A549 (cell line): Measurements from ENCODE around the gene ZNF407. TPM values are rescaled to one million over a fixed set of nuclear protein-coding genes. Genes with fewer than 3 reads are reported as not detected.

Experiments used
- ATAC-seq, 2 experiments: fragments of 200-7000 bp in 1 of 2; fragments of >200 bp in 1 of 2; cut with Nextera tagmentation in 1 of 2; cut with Tn5 transposase in 1 of 2; 3 replicates each; pipeline versions ENCODE4 v1.8.0 to v1.9.1; 2018 to 2020; ENCODE audit warnings: mild to moderate bottlenecking in 1 of 2, moderate library complexity in 1 of 2
- CTCF ChIA-PET: fragments of 300-600 bp; sonication (Branson Sonifier 250); formaldehyde crosslinking; extraction: SDS; loops from one replicate; lab custom pipeline; 2021; ENCODE audit warnings: antibody characterized with exemption, inconsistent platforms; lab: Yijun Ruan, JAX
- POLR2A ChIA-PET: fragments of 350-600 bp; formaldehyde crosslinking; extraction: SDS; loops from one replicate; lab custom pipeline; 2021; ENCODE audit warnings: antibody characterized with exemption, inconsistent platforms; lab: Yijun Ruan, JAX
- DNase-seq, 2 experiments: peaks; one replicate each; pipeline versions ENCODE4 v3.0.0 to v3.0.0-alpha.2; 2011 to 2016; ENCODE audit warnings: low read depth in 1 of 2, low spot score in 1 of 2
- FAIRE-seq: peaks from 2 replicates; lab custom pipeline; 2011; peaks lifted over from hg19 to GRCh38; lab: Jason Lieb, UNC
- H3K27ac ChIP-seq, 2 experiments: fragments of >200 bp; sonication (Bioruptor Twin); formaldehyde crosslinking; 3 replicates each; pipeline ENCODE4 v1.5.1; 2016 to 2017
- H3K4me1 ChIP-seq: fragments of >200 bp; sonication (Bioruptor Twin); formaldehyde crosslinking; 3 replicates; pipeline ENCODE4 v1.6.1; 2016
- H3K4me2 ChIP-seq: fragments of >200 bp; sonication (Bioruptor Twin); formaldehyde crosslinking; 3 replicates; pipeline ENCODE4 v1.6.1; 2016
- H3K4me3 ChIP-seq: fragments of >200 bp; sonication (Bioruptor Twin); formaldehyde crosslinking; 3 replicates; pipeline ENCODE4 v1.5.1; 2016
- H3K9me3 ChIP-seq: fragments of >200 bp; sonication (Bioruptor Twin); formaldehyde crosslinking; 3 replicates; pipeline ENCODE4 v1.6.1; 2016
- CBX2 ChIP-seq: fragments of 200-600 bp; sonication (generic); IDR thresholded peaks from 2 replicates; pipeline ENCODE4 v1.6.1; 2016; ENCODE audit warnings: low read depth, mild to moderate bottlenecking, borderline replicate concordance
- CHD4 ChIP-seq: fragments of 200-600 bp; sonication (generic); IDR thresholded peaks from 2 replicates; pipeline ENCODE4 v1.6.1; 2016; ENCODE audit warnings: antibody characterized with exemption, mild to moderate bottlenecking, borderline replicate concordance
- E2F6 ChIP-seq: IDR thresholded peaks from 2 replicates; pipeline ENCODE4 v1.6.1; 2012; ENCODE audit warnings: low read depth, borderline replicate concordance
- EHMT2 ChIP-seq: fragments of 200-600 bp; sonication (generic); IDR thresholded peaks from 2 replicates; pipeline ENCODE4 v1.6.1; 2016; ENCODE audit warnings: antibody characterized with exemption, low read depth, mild to moderate bottlenecking, moderate library complexity
- FOXS1 ChIP-seq: fragments of 250-450 bp; sonication (Bioruptor Pico); IDR thresholded peaks from 2 replicates; pipeline ENCODE4 v1.5.0; 2020; ENCODE audit warnings: mild to moderate bottlenecking, moderate library complexity
- GATA3 ChIP-seq: IDR thresholded peaks from 2 replicates; pipeline ENCODE4 v1.6.1; 2012; ENCODE audit warnings: borderline replicate concordance
- HDAC2 ChIP-seq: fragments of 200-600 bp; sonication (generic); IDR thresholded peaks from 2 replicates; pipeline ENCODE4 v1.6.1; 2016
- HMGXB4 ChIP-seq: fragments of 250-450 bp; sonication (Bioruptor Pico); IDR thresholded peaks from 2 replicates; pipeline ENCODE4 v1.5.0; 2021; ENCODE audit warnings: mild to moderate bottlenecking, moderate library complexity, borderline replicate concordance
- JUNB ChIP-seq: fragments of >200 bp; sonication (Bioruptor Twin); formaldehyde crosslinking; IDR thresholded peaks from 2 replicates; pipeline ENCODE4 v1.6.1; 2016
- NFE2L2 ChIP-seq: fragments of 150-350 bp; conservative IDR thresholded peaks from 2 replicates; pipeline ENCODE4 v1.6.1; 2014; ENCODE audit warnings: low read length
- NPAS2 ChIP-seq: fragments of 250-450 bp; sonication (Bioruptor Pico); IDR thresholded peaks from 2 replicates; pipeline ENCODE4 v1.8.0; 2022; ENCODE audit warnings: mild to moderate bottlenecking, moderate library complexity, borderline replicate concordance
- RARB ChIP-seq: fragments of 250-450 bp; sonication (Bioruptor Pico); IDR thresholded peaks from 2 replicates; pipeline ENCODE4 v1.8.0; 2021; ENCODE audit warnings: mild to moderate bottlenecking, moderate library complexity
- RCOR1 ChIP-seq: fragments of 150-350 bp; IDR thresholded peaks from 2 replicates; pipeline ENCODE4 v1.6.1; 2014; ENCODE audit warnings: antibody characterized with exemption, low read length, low read depth
- RFX5 ChIP-seq: fragments of 450-650 bp; IDR thresholded peaks from 2 replicates; pipeline ENCODE4 v1.7.1; 2014; ENCODE audit warnings: antibody characterized with exemption, mild to moderate bottlenecking, moderate library complexity
- TFCP2L1 ChIP-seq: fragments of 250-450 bp; sonication (Bioruptor Pico); IDR thresholded peaks from 2 replicates; pipeline ENCODE4 v1.5.0; 2021; ENCODE audit warnings: mild to moderate bottlenecking
- TP53 ChIP-seq: fragments of 250-450 bp; sonication (Bioruptor Pico); IDR thresholded peaks from 2 replicates; pipeline ENCODE4 v1.5.0; 2021; ENCODE audit warnings: mild to moderate bottlenecking, moderate library complexity
- WGBS: methylation state at CpG from one replicate; pipeline ENCODE4 v1.1.6; 2017; ENCODE audit errors: missing lambda C conversion rate; 5-methylcytosine and 5-hydroxymethylcytosine counted together
- polyA plus RNA-seq, 4 experiments: library from polyadenylated mRNA; depleted of rRNA in 3 of 4; stranded (reverse); fragments of >200 nt; fragmentation: RNase III in 1 of 4; extraction: RNeasy Plus Mini Kit Qiagen cat#74134 plus additional on column Dnase treatment in 1 of 4; gene quantifications; 2 replicates in 3 of 4; 3 replicates in 1 of 4; pipeline ENCODE4 v1.2.3, GENCODE V29; 2011 to 2017

Gene ZNF407
- polyA plus RNA-seq, 2 of the 4 experiments (the other 2 are of a cell fraction) = 2.5 to 3.0 TPM

GRCh38 chr18:74921057-74921820, 323.6 kb downstream of the ZNF407 start:
- TF ChIP-seq RFX5 (no peak), NPAS2 (CRISPR knock-in tag) (no peak), CBX2 (no peak), CHD4 (no peak)
- WGBS = 94% methylated on average over 13 of the region's 13 CpGs
- ATAC-seq (no peak), DNase-seq (no peak), FAIRE-seq (no peak)
- Histone ChIP-seq H3K4me1 (no peaks in the 10 kb centered on the region), H3K9me3 (no peaks in the 10 kb centered on the region), H3K4me3 (no peak overlapping the region), H3K27ac (no peak overlapping the region), H3K4me2 (no peak overlapping the region)
- CTCF ChIA-PET = no interaction called here
- POLR2A ChIA-PET = no interaction called here

GRCh38 chr18:74926051-74926450, 328.4 kb downstream of the ZNF407 start:
- H3K27ac ChIP-seq = no peak overlapping the region
- H3K4me2 ChIP-seq = no peak overlapping the region
- CTCF ChIA-PET = no interaction called here
- POLR2A ChIA-PET = no interaction called here
- no peak overlapping the region for H3K4me3 ChIP-seq
- no peak for TF ChIP-seq TP53 (CRISPR knock-in tag)
- no peak for TF ChIP-seq FOXS1 (CRISPR knock-in tag)
- TF ChIP-seq JUNB = no peak
- no peak for TF ChIP-seq GATA3
- TF ChIP-seq E2F6 = no peak
- TF ChIP-seq CBX2 = no peak
- TF ChIP-seq RARB (CRISPR knock-in tag) = no peak
- FAIRE-seq (no peak), DNase-seq (no peak), ATAC-seq (no peak)
- no peaks in the 10 kb centered on the region for H3K4me1 ChIP-seq
- WGBS = 86% methylated on average over 2 of the region's 2 CpGs
- no peaks in the 10 kb centered on the region for H3K9me3 ChIP-seq

GRCh38 chr18:74928194-74928968, 330.7 kb downstream of the ZNF407 start:
- no peak for FAIRE-seq
- Histone ChIP-seq H3K9me3 (no peaks in the 10 kb centered on the region), H3K27ac (no peak overlapping the region), H3K4me1 (no peaks in the 10 kb centered on the region), H3K4me3 (no peak overlapping the region), H3K4me2 (no peak overlapping the region)
- WGBS = 88% methylated on average over 4 of the region's 4 CpGs
- POLR2A ChIA-PET = no interaction called here
- no peak for ATAC-seq
- CTCF ChIA-PET = no interaction called here
- TF ChIP-seq HDAC2 = no peak
- no peak for TF ChIP-seq TFCP2L1 (CRISPR knock-in tag)
- no peak for DNase-seq

GRCh38 chr18:74929110-74929509, 331.4 kb downstream of the ZNF407 start:
- Histone ChIP-seq H3K27ac (no peak overlapping the region), H3K4me1 (no peaks in the 10 kb centered on the region), H3K9me3 (no peaks in the 10 kb centered on the region), H3K4me3 (no peak overlapping the region), H3K4me2 (no peak overlapping the region)
- no peak for DNase-seq
- ATAC-seq = no peak
- 84% methylated on average over 11 of the region's 11 CpGs for WGBS
- ChIA-PET CTCF (no interaction called here), POLR2A (no interaction called here)
- TF ChIP-seq RFX5 = no peak
- no peak for TF ChIP-seq NFE2L2
- TF ChIP-seq RCOR1 = no peak
- TF ChIP-seq EHMT2 = no peak
- no peak for TF ChIP-seq CHD4
- no peak for TF ChIP-seq RARB (CRISPR knock-in tag)
- no peak for TF ChIP-seq HMGXB4
- FAIRE-seq = no peak
